Measurements from ENCODE around the gene GGPS1. TPM values are rescaled to one million over a fixed set of nuclear protein-coding genes. Genes with fewer than 3 reads are reported as not detected.
A peak's percentile ranks its signal among the peaks of the same experiment; 100 is the strongest.
"Not testable (repeated sequence)": the region's sequence is repeated elsewhere in the genome, so short reads cannot be mapped to it uniquely, and the experiment has no call there.

Gene GGPS1
- total RNA-seq, 6 donors from 2014 or later: 5.0 to 32.6 (median 25.4) TPM

DNA sequence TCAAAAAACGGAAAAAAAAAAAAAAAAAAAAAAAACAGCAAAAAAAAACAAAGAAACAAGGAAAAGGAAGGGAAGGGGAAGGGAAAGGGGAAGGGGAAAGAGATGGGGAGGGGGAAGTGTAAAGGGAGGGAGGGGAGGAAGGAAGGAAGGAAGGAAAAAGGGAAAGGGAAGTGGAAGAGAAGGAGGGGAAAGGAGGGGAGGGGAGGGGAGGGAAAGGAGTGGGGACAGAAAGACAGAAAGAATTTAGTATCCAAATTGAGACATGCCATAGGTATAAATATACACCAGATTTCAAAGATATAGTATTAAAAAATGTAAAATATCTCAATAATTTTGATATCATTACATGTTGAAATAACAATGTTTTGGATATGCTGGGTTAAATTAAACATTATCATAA lies 26.2 kb upstream of the GGPS1 start:
- ATAC-seq (ENCODE audit: low FRiP score in 2 of 2): no peak
- Histone ChIP-seq H3K4me1 (peaks cover 14 to 57% (median 37%) of the 10 kb centered on the region in 4 donors), H3K9me3 (no peaks in the 10 kb centered on the region), H3K36me3 (no peaks in the 10 kb centered on the region), H3K27ac (no peak overlapping the region), H3K27me3 (no peaks in the 10 kb centered on the region), H3K4me3 (no peak overlapping the region)
- DNase-seq: no peak
- TF ChIP-seq CTCF (IDR thresholded peaks at IDR 0.05): no peak
- no peak for TF ChIP-seq EP300 (IDR thresholded peaks at IDR 0.05)
- no peak for TF ChIP-seq POLR2A (IDR thresholded peaks at IDR 0.05)
- no peak for TF ChIP-seq POLR2AphosphoS5 (IDR thresholded peaks at IDR 0.05)
- WGBS, 2 donors: 73 to 100% methylated on average over 1 of the region's 1 CpG

DNA sequence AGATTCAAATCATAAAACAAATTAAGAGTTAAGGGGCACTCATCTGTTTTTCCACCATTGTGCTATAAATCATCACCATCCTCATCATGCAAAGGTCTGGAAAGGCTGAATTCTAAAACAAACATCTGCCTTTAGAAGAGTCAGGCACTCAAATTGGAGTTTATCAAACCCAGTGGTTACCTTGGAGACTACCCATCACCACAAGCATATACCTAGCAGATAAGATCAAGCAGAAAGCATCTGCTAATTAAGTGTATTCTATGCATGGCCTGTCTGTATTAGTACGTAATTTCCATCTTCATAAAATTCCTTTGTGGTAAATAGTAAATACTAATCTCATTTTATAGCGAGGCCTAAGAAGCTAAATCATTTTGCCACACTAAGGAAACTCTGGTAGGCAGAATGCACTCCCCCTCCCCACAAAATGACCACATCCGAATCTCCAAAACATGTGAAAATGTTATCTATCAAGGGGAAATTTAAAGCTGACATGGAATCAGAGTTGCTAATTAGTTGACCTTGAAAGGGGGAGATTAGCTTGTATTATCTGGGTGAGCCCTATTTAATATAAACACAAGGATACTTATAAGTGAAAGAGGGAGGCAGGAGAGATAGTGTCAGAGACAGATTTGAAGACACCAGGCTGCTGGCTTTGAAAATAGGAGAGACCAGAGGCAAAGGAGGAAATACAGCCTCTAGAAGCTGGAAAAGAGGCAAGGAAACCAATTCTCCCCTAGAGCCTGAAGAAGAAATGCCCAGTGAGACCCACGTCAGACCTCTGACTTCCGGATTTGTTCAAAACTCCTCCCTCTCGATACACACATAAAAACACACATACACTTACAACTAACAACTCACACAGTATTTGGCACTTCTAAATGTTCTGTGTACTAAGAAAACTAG lies 23.6 kb upstream of the GGPS1 start:
- Histone ChIP-seq H3K27ac (peak overlapping the region in 2 of 4 donors; percentile 18 to 31), H3K27me3 (no peaks in the 10 kb centered on the region), H3K4me1 (peaks cover 17 to 40% (median 31%) of the 10 kb centered on the region in 4 donors), H3K4me3 (no peak overlapping the region), H3K36me3 (no peaks in the 10 kb centered on the region), H3K9me3 (no peaks in the 10 kb centered on the region)
- TF ChIP-seq EP300 (IDR thresholded peaks at IDR 0.05) (no peak), CTCF (IDR thresholded peaks at IDR 0.05) (no peak), POLR2A (IDR thresholded peaks at IDR 0.05) (no peak), POLR2AphosphoS5 (IDR thresholded peaks at IDR 0.05) (no peak)
- 39 to 45% methylated on average over 6 of the region's 6 CpGs for WGBS, 2 donors
- DNase-seq: no peak
- ATAC-seq (ENCODE audit: low FRiP score in 2 of 2): peak in 1 of 2 donors; percentile 63

GRCh38 chr1:235307158-235308124 lies 20.9 kb upstream of the GGPS1 start:
- no peak overlapping the region for H3K4me3 ChIP-seq
- no peak overlapping the region for H3K27ac ChIP-seq
- H3K4me1 ChIP-seq: peaks cover 15 to 43% (median 34%) of the 10 kb centered on the region in 4 donors
- H3K36me3 ChIP-seq: peaks cover 0 to 8% (median 0%) of the 10 kb centered on the region in 4 donors
- 94 to 96% methylated on average over 7 of the region's 7 CpGs for WGBS, 2 donors
- no peaks in the 10 kb centered on the region for H3K27me3 ChIP-seq
- ATAC-seq (ENCODE audit: low FRiP score in 2 of 2): peak in 1 of 2 donors; percentile 84
- H3K9me3 ChIP-seq: no peaks in the 10 kb centered on the region
- DNase-seq: no peak
- TF ChIP-seq EP300 (IDR thresholded peaks at IDR 0.05) (no peak), CTCF (IDR thresholded peaks at IDR 0.05) (no peak), POLR2AphosphoS5 (IDR thresholded peaks at IDR 0.05) (no peak), POLR2A (IDR thresholded peaks at IDR 0.05) (no peak)

GRCh38 chr1:235309206-235309605 lies 19.2 kb upstream of the GGPS1 start:
- 100% methylated on average over 1 of the region's 32 CpGs; no CpG with 5 or more reads in 1 of the 2 donors for WGBS, 2 donors
- DNase-seq: peak in 1 of 2 donors; percentile 45
- H3K27ac ChIP-seq; ATAC-seq (ENCODE audit: low FRiP score in 2 of 2); H3K9me3 ChIP-seq; H3K36me3 ChIP-seq; H3K4me3 ChIP-seq; H3K27me3 ChIP-seq: not testable (repeated sequence)
- H3K4me1 ChIP-seq: peaks cover 20 to 44% (median 34%) of the 10 kb centered on the region in 4 donors

DNA sequence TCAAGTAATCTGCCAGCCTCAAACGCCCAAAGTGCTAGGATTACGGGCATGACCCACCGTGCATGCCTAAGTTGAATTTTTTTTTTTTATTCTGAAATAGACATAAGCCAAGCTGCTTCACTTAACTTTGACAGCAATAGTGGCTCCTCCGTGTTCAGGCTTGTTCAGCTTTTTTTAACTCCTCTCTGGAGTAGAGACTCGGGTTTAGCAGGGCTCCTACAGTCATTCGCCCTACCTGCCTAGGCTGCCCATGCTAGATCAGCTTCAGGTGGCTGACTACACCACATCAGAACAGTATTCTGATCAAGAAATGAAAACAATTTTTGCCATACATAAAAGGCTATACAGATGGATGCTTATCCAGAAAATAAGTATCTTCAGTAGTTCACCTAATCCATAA lies 15.1 kb upstream of the GGPS1 start:
- H3K27ac ChIP-seq: no peak overlapping the region
- H3K9me3 ChIP-seq: no peaks in the 10 kb centered on the region
- DNase-seq (no peak), ATAC-seq (ENCODE audit: low FRiP score in 2 of 2) (no peak)
- H3K36me3 ChIP-seq: peaks cover 0 to 9% (median under 1%) of the 10 kb centered on the region in 4 donors
- peaks cover 10 to 47% (median 25%) of the 10 kb centered on the region in 4 donors for H3K4me1 ChIP-seq
- H3K27me3 ChIP-seq: no peaks in the 10 kb centered on the region
- 70 to 72% methylated on average over 6 of the region's 6 CpGs for WGBS, 2 donors
- TF ChIP-seq POLR2AphosphoS5 (IDR thresholded peaks at IDR 0.05) (no peak), POLR2A (IDR thresholded peaks at IDR 0.05) (no peak), CTCF (IDR thresholded peaks at IDR 0.05) (no peak), EP300 (IDR thresholded peaks at IDR 0.05) (no peak)
- H3K4me3 ChIP-seq: no peak overlapping the region
